GM12878 (cell line): ENCODE results near the gene PDE7B. TPM values are rescaled to one million over a fixed set of nuclear protein-coding genes. Genes with fewer than 3 reads are reported as not detected.

Source experiments
- ATAC-seq: fragments of 200-7000 bp; cut with Tn5 transposase; 3 replicates; pipeline ENCODE4 v1.9.1; 2020; ENCODE audit warnings: mild to moderate bottlenecking, moderate library complexity
- BruUV-seq: library from RNA; stranded (reverse); fragments of 400-500 nt; replicated peaks from 2 replicates; lab custom pipeline; 2021; lab: Mats Ljungman, UMichigan
- CTCF ChIA-PET: fragments of 300-600 bp; sonication (Branson Sonifier 250); formaldehyde crosslinking; extraction: SDS; loops from one replicate; lab custom pipeline; 2021; ENCODE audit warnings: inconsistent platforms; lab: Yijun Ruan, JAX
- POLR2A ChIA-PET: fragments of 350-600 bp; formaldehyde crosslinking; extraction: SDS; loops from one replicate; lab custom pipeline; 2021; ENCODE audit warnings: inconsistent platforms; lab: Charles Lee
- RAD21 ChIA-PET: fragments of 300-600 bp; sonication (Branson Sonifier 250); formaldehyde crosslinking; loops from one replicate; lab custom pipeline; 2023; ENCODE audit warnings: antibody characterized with exemption; ENCODE audit not compliant: unreplicated experiment; lab: Charles Lee
- SMC1A ChIA-PET: fragments of 300-600 bp; sonication (Branson Sonifier 250); formaldehyde crosslinking; loops from one replicate; lab custom pipeline; 2023; ENCODE audit not compliant: unreplicated experiment, uncharacterized antibody; lab: Charles Lee
- DNase-seq: peaks from one replicate; pipeline ENCODE4 v3.0.0-alpha.2; 2011; ENCODE audit warnings: low read depth, low spot score
- FAIRE-seq: peaks from 3 replicates; lab custom pipeline; 2011; peaks lifted over from hg19 to GRCh38; lab: Jason Lieb, UNC
- H2AFZ ChIP-seq: 2 replicates; pipeline ENCODE4 v1.6.0; 2011; ENCODE audit warnings: low read depth, low read length, control low read depth; ENCODE audit not compliant: control insufficient read depth
- H3K27ac ChIP-seq: 2 replicates; pipeline ENCODE4 v1.5.1; 2011; ENCODE audit warnings: control low read depth; ENCODE audit not compliant: control insufficient read depth, insufficient read depth
- H3K27me3 ChIP-seq, 2 experiments: replicated peaks in 1 of 2; 2 replicates each; pipeline versions ENCODE4 v1.6.0 to v1.6.1; 2011; ENCODE audit warnings: low read length in 1 of 2; ENCODE audit not compliant: control insufficient read depth in 2 of 2, insufficient read depth in 2 of 2
- H3K36me3 ChIP-seq, 2 experiments: 2 replicates each; pipeline ENCODE4 v1.5.1; 2011; ENCODE audit warnings: low read length in 1 of 2; ENCODE audit not compliant: control insufficient read depth in 2 of 2, insufficient read depth in 2 of 2
- H3K4me1 ChIP-seq: 2 replicates; pipeline ENCODE4 v1.6.1; 2011; ENCODE audit warnings: mild to moderate bottlenecking, low read length, moderate library complexity, mixed read lengths; ENCODE audit not compliant: control insufficient read depth, insufficient read depth
- H3K4me2 ChIP-seq: 2 replicates; pipeline ENCODE4 v1.6.0; 2011; ENCODE audit warnings: control low read depth; ENCODE audit not compliant: control insufficient read depth, insufficient read depth
- H3K4me3 ChIP-seq: fragments of 200-600 bp; sonication (generic); 2 replicates; pipeline ENCODE4 v1.5.1; 2016
- H3K79me2 ChIP-seq: 2 replicates; pipeline ENCODE4 v1.6.0; 2011; ENCODE audit warnings: low read length; ENCODE audit not compliant: control insufficient read depth, insufficient read depth
- H3K9ac ChIP-seq: 2 replicates; pipeline ENCODE4 v1.8.0; 2011; ENCODE audit warnings: low read length, control low read depth, mixed read lengths; ENCODE audit not compliant: control insufficient read depth, insufficient read depth
- H3K9me3 ChIP-seq: replicated peaks from 3 replicates; pipeline ENCODE4 v1.5.1; 2011; ENCODE audit warnings: mild to moderate bottlenecking, low read length; ENCODE audit not compliant: control insufficient read depth, insufficient read depth
- H4K20me1 ChIP-seq: 2 replicates; pipeline ENCODE4 v1.6.0; 2011; ENCODE audit not compliant: control insufficient read depth, insufficient read depth
- BMI1 ChIP-seq: fragments of 450-650 bp; IDR thresholded peaks from 2 replicates; pipeline ENCODE4 v1.6.1; 2016; ENCODE audit warnings: mild to moderate bottlenecking, moderate library complexity, borderline replicate concordance
- HSF1 ChIP-seq: fragments of 150-350 bp; IDR thresholded peaks from 2 replicates; pipeline ENCODE4 v1.6.1; 2014; ENCODE audit warnings: mild to moderate bottlenecking, low read depth, low read length
- IKZF2 ChIP-seq, 2 experiments: fragments of 450-650 bp; IDR thresholded peaks; 2 replicates each; pipeline ENCODE4 v1.6.1; 2017; ENCODE audit warnings: mild to moderate bottlenecking in 2 of 2, moderate library complexity in 2 of 2
- LARP7 ChIP-seq: fragments of 450-650 bp; IDR thresholded peaks from 2 replicates; pipeline ENCODE4 v1.6.1; 2017; ENCODE audit warnings: mild to moderate bottlenecking
- MEF2A ChIP-seq: IDR thresholded peaks from 2 replicates; pipeline ENCODE4 v1.6.1; 2011; ENCODE audit warnings: low read depth, mild to moderate bottlenecking, low read length, moderate library complexity; ENCODE audit not compliant: insufficient read depth
- MEF2B ChIP-seq: fragments of 450-650 bp; IDR thresholded peaks from 2 replicates; pipeline ENCODE4 v1.6.1; 2018; ENCODE audit warnings: mild to moderate bottlenecking, moderate library complexity; ENCODE audit not compliant: partially characterized antibody, poor library complexity, severe bottlenecking
- MLLT1 ChIP-seq: fragments of 450-650 bp; IDR thresholded peaks from 2 replicates; pipeline ENCODE4 v1.6.1; 2016; ENCODE audit warnings: mild to moderate bottlenecking
- NFIC ChIP-seq: IDR thresholded peaks from 2 replicates; pipeline ENCODE4 v1.6.1; 2012; ENCODE audit warnings: low read depth, mild to moderate bottlenecking, inconsistent platforms, low read length, moderate library complexity
- SIN3A ChIP-seq: IDR thresholded peaks from 2 replicates; pipeline ENCODE4 v1.6.1; 2012; ENCODE audit warnings: low read depth, low read length, improper control_type of control experiment
- SMAD1 ChIP-seq: fragments of 450-650 bp; IDR thresholded peaks from 2 replicates; pipeline ENCODE4 v1.6.1; 2018; ENCODE audit warnings: mild to moderate bottlenecking, low read depth; ENCODE audit not compliant: partially characterized antibody
- SUZ12 ChIP-seq: fragments of 200-600 bp; sonication (generic); IDR thresholded peaks from one replicate; pipeline ENCODE4 v1.6.1; 2018; ENCODE audit warnings: antibody characterized with exemption, mild to moderate bottlenecking; ENCODE audit not compliant: unreplicated experiment
- TBL1XR1 ChIP-seq: IDR thresholded peaks from 2 replicates; pipeline ENCODE4 v1.6.1; 2012; ENCODE audit warnings: low read depth, low read length, improper control_type of control experiment
- TCF7 ChIP-seq: IDR thresholded peaks from 2 replicates; pipeline ENCODE4 v1.6.1; 2014; ENCODE audit warnings: antibody characterized with exemption, borderline replicate concordance
- YBX1 ChIP-seq: fragments of 450-650 bp; IDR thresholded peaks from 2 replicates; pipeline ENCODE4 v1.6.1; 2016; ENCODE audit warnings: antibody characterized with exemption
- ZNF217 ChIP-seq: fragments of 450-650 bp; IDR thresholded peaks from 2 replicates; pipeline ENCODE4 v1.6.1; 2017; ENCODE audit warnings: antibody characterized with exemption, mild to moderate bottlenecking
- ZNF24 ChIP-seq: fragments of 450-650 bp; IDR thresholded peaks from 2 replicates; pipeline ENCODE4 v1.6.1; 2017; ENCODE audit warnings: antibody characterized with exemption, mild to moderate bottlenecking
- ZNF384 ChIP-seq: IDR thresholded peaks from 2 replicates; pipeline ENCODE4 v1.6.1; 2012; ENCODE audit warnings: low read depth, mild to moderate bottlenecking, low read length, improper control_type of control experiment, borderline replicate concordance
- WGBS: methylation state at CpG from one replicate; pipeline ENCODE4 v1.1.6; 2016; ENCODE audit warnings: low lambda C conversion rate; ENCODE audit not compliant: insufficient replicate concordance, insufficient coverage; ENCODE audit errors: missing lambda C conversion rate; 5-methylcytosine and 5-hydroxymethylcytosine counted together
- in situ Hi-C: fragments of 300-500 bp; cut with MboI; formaldehyde crosslinking; loops from 9 replicates; pipeline ENCODE4 v1.14.3; 2018; ENCODE audit warnings: mixed read lengths
- intact Hi-C: fragments of 100-400 bp; cut with micrococcal nuclease; formaldehyde crosslinking; loops from one replicate; pipeline ENCODE4 v1.14.2; 2022; ENCODE audit not compliant: unreplicated experiment
- polyA plus RNA-seq, 11 experiments: library from polyadenylated mRNA; depleted of rRNA in 4 of 11; unstranded in 6 of 11; stranded (reverse) in 5 of 11; fragments of >200 nt; fragmentation: Nextera tagmentation in 4 of 11; fragmentation: Illumina TruSeq in 1 of 11; extraction: Ambion mirVana in 4 of 11; extraction: Trizol in 1 of 11; gene quantifications; 1 replicate in 1 of 11; 2 replicates in 10 of 11; pipeline versions ENCODE4 v1.2.1 to v1.2.3, GENCODE V29; 2011 to 2016; ENCODE audit warnings: inconsistent platforms in 2 of 11, missing spikeins in 2 of 11, low read depth in 1 of 11
- total RNA-seq, 4 experiments: library from RNA; depleted of rRNA in 3 of 4; stranded (reverse); fragments of >200 nt in 3 of 4; fragmentation: Illumina TruSeq in 1 of 4; extraction: Trizol in 1 of 4; gene quantifications; 2 replicates each; pipeline versions ENCODE4 v1.2.1 to v1.2.3, GENCODE V29; 2013 to 2021
- TF ChIP-seq, protein P1 (sequence below): IDR thresholded peaks from 2 replicates; pipeline ENCODE4 v1.6.1; 2011; ENCODE audit warnings: low read depth, mild to moderate bottlenecking, low read length, moderate library complexity, borderline replicate concordance; ENCODE audit errors: extremely low read depth
- TF ChIP-seq, protein P2 (sequence below): IDR thresholded peaks from 2 replicates; pipeline ENCODE4 v1.6.1; 2012; ENCODE audit warnings: low read depth, low read length, improper control_type of control experiment

PDE7B gene
- total and polyA plus RNA-seq, 10 of the 15 experiments (the other 5 are each of a cell fraction or from before 2014, with no cell fraction given), result not detected

DNA sequence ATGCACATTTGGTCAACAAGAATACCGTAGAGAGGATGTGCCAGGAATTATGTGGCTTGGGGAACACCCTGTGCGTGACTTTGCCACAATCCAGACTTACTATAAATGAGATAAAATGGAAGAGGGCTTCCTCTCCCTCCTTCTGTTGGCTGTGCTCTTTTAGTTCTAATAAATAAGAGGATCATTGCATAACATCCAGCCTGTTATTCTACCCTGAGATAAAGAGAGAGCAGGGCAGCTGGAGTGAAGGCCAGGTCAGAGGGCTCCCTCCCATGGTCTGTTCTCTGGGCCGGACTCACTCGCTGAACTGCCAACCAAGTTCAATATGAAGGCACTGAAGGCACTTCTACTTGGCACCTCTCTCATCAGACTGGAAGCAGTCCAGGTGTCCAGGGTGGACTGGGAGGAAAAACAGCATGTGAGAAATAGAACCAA lies 306.9 kb downstream of the PDE7B start:
- Histone ChIP-seq H3K4me2 (no peak overlapping the region), H2AFZ (no peak overlapping the region), H3K27me3 (no peaks in the 10 kb centered on the region), H3K27ac (no peak overlapping the region), H3K9ac (no peak overlapping the region), H3K36me3 (no peaks in the 10 kb centered on the region), H3K4me3 (no peak overlapping the region), H4K20me1 (no peaks in the 10 kb centered on the region; the same call in 1 of the 2 replicates), H3K79me2 (no peaks in the 10 kb centered on the region), H3K9me3 (no peaks in the 10 kb centered on the region), H3K4me1 (no peaks in the 10 kb centered on the region)
- CTCF ChIA-PET, result no interaction called here
- RAD21 ChIA-PET, result no interaction called here
- FAIRE-seq, result no peak
- in situ Hi-C loops (no loop called here), intact Hi-C loops (no loop called here)
- POLR2A ChIA-PET, result no interaction called here
- no TSS peak for BruUV-seq
- DNase-seq, result no peak
- SMC1A ChIA-PET, result no interaction called here
- WGBS, result 57% methylated on average over 4 of the region's 4 CpGs
- no peak for ATAC-seq
- TF ChIP-seq IKZF2 (IDR thresholded peaks at IDR 0.05) (no peak), SMAD1 (no peak), BMI1 (no peak), SUZ12 (no peak), TBL1XR1 (no peak), LARP7 (no peak), MLLT1 (no peak), MEF2B (no peak), HSF1 (no peak), TCF7 (no peak), ZNF217 (no peak), ZNF24 (no peak), MEF2A (no peak), YBX1 (no peak), SIN3A (no peak), ZNF384 (no peak), NFIC (no peak)
- TF ChIP-seq, protein P1, sequence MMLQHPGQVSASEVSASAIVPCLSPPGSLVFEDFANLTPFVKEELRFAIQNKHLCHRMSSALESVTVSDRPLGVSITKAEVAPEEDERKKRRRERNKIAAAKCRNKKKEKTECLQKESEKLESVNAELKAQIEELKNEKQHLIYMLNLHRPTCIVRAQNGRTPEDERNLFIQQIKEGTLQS, result no peak
- TF ChIP-seq, protein P2, sequence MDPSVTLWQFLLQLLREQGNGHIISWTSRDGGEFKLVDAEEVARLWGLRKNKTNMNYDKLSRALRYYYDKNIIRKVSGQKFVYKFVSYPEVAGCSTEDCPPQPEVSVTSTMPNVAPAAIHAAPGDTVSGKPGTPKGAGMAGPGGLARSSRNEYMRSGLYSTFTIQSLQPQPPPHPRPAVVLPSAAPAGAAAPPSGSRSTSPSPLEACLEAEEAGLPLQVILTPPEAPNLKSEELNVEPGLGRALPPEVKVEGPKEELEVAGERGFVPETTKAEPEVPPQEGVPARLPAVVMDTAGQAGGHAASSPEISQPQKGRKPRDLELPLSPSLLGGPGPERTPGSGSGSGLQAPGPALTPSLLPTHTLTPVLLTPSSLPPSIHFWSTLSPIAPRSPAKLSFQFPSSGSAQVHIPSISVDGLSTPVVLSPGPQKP, result no peak
